ENCODE measurements around the gene TMEM127.

Gene TMEM127

DNA sequence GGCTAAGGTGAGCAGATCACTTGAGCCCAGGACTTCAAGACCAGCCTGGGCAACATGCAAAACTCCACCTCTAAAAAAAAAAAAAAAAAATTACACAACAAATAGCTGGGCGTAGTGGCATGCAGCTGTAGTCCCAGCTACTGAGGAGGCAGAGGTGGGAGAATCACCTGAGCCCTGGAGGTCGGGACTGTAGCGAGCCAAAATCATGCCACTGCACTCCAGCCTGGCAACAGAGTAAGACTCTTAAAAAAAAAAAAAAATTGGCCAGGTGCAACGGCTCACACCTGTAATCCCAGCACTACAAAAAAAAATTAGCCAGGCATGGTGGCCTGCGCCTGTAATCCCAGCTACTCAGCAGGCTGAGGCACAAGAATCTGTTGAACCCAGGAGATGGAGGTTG is 64.5 kb downstream of the TMEM127 start:
- DNase-seq (ENCODE audit: low spot score) (no peak), ATAC-seq (ENCODE audit: low read depth) (no peak)
- H3K4me3 ChIP-seq (ENCODE audit: severe bottlenecking): no peak overlapping the region
- no peak for TF ChIP-seq CTCF (IDR thresholded peaks at IDR 0.05; ENCODE audit: poor library complexity, severe bottlenecking)
- H3K36me3 ChIP-seq (ENCODE audit: low read depth): peaks cover 10% of the 10 kb centered on the region
- no peaks in the 10 kb centered on the region for H3K9me3 ChIP-seq (ENCODE audit: severe bottlenecking)
- no peaks in the 10 kb centered on the region for H3K27me3 ChIP-seq (ENCODE audit: insufficient read depth, poor library complexity, severe bottlenecking)
- H3K27ac ChIP-seq (ENCODE audit: poor library complexity, severe bottlenecking): no peak overlapping the region
- peaks cover 29% of the 10 kb centered on the region for H3K4me1 ChIP-seq (ENCODE audit: insufficient read depth, poor library complexity, severe bottlenecking)

DNA sequence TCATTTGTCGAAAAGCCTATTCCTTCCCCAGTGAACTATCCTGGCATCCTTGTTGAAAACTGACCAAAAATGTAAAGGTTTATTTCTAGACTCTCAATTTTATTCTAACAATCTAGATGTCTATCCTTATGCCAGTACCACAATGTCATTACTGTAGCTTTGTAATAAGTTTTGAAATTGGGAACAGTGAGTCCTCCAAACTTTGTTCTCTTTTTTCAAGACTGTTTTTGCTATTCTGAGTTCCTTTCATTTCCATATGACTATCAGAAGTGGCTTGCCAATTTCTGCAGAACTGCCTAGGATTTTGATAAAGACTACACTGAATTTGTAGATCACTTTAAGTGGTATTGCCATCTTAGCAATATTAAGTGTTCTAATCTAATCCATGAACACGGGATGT is 66.9 kb downstream of the TMEM127 start:
- DNase-seq (ENCODE audit: low spot score) (no peak), ATAC-seq (ENCODE audit: low read depth) (no peak)
- no peak overlapping the region for H3K27ac ChIP-seq (ENCODE audit: poor library complexity, severe bottlenecking)
- no peaks in the 10 kb centered on the region for H3K9me3 ChIP-seq (ENCODE audit: severe bottlenecking)
- peaks cover 22% of the 10 kb centered on the region for H3K36me3 ChIP-seq (ENCODE audit: low read depth)
- no peaks in the 10 kb centered on the region for H3K27me3 ChIP-seq (ENCODE audit: insufficient read depth, poor library complexity, severe bottlenecking)
- no peak overlapping the region for H3K4me3 ChIP-seq (ENCODE audit: severe bottlenecking)
- TF ChIP-seq CTCF (IDR thresholded peaks at IDR 0.05; ENCODE audit: poor library complexity, severe bottlenecking): no peak
- peaks cover 15% of the 10 kb centered on the region for H3K4me1 ChIP-seq (ENCODE audit: insufficient read depth, poor library complexity, severe bottlenecking)

Data from RWPE2 (cell line).